ENCODE measurements around the gene TAP1.
A peak's percentile ranks its signal among the peaks of the same experiment; 100 is the strongest.
"Not testable (repeated sequence)": the region's sequence is repeated elsewhere in the genome, so short reads cannot be mapped to it uniquely, and the experiment has no call there.

The TAP1 gene, protein sequence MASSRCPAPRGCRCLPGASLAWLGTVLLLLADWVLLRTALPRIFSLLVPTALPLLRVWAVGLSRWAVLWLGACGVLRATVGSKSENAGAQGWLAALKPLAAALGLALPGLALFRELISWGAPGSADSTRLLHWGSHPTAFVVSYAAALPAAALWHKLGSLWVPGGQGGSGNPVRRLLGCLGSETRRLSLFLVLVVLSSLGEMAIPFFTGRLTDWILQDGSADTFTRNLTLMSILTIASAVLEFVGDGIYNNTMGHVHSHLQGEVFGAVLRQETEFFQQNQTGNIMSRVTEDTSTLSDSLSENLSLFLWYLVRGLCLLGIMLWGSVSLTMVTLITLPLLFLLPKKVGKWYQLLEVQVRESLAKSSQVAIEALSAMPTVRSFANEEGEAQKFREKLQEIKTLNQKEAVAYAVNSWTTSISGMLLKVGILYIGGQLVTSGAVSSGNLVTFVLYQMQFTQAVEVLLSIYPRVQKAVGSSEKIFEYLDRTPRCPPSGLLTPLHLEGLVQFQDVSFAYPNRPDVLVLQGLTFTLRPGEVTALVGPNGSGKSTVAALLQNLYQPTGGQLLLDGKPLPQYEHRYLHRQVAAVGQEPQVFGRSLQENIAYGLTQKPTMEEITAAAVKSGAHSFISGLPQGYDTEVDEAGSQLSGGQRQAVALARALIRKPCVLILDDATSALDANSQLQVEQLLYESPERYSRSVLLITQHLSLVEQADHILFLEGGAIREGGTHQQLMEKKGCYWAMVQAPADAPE

GRCh38 chr6:32853541-32854375, at the start of gene TAP1, which contains the start of gene PSMB9:
Gene TAP1 (minus strand): TSS chr6:32853704. CDS start chr6:32853636, 68 bp downstream.
Gene PSMB9 (plus strand): TSS chr6:32854192. CDS start chr6:32854230, 38 bp downstream.
- DNase-seq: peak; percentile 62

GRCh38 chr6:32895006-32895345, 41.5 kb upstream of the TAP1 start:
- no peak for DNase-seq

DNA sequence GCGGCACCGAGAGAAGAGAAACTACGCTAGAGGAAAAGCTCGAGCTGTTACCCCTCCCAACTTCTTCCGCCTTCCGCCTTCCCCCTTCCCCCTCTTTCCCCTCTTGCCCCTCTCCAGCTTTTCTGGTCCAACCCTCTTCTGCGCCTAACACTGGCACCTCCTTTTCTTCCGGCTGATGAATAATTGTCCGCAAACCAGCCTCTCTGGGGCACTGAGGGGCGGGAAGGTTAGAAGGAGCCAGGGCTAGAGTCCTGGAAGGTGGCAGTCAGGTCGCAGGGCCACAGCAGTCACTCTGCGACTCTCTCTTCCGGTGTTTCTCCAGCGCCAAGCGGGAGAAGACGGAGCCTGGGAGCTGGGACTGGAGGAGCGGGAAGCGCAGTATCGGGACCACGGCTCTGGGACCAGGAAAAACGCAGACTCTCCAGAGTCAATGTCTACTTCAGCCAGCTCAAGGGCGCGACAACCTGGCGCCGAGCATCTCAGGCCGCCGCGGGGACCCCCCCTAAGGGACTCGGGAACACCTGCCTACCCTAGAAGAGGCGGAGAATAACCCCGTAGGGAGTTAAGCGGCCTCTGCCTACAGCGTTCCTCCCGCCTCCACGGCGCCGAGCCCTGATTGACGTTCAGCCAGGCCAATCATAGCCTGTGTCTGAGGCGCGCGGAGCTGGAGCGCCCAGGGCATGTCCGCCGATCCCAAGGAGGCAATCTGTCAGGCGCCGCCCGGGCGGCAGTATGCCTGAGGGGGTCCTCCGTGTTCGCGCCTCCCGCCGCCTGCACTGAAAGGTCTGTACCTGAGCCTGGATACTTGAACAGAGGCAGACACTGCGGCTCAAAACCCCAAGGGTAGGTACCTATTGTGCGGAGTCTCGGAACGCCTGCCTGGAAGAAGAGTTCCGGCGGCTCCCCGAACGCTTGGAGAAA, 40.8 kb upstream of the TAP1 start:
- DNase-seq: no peak

DNA sequence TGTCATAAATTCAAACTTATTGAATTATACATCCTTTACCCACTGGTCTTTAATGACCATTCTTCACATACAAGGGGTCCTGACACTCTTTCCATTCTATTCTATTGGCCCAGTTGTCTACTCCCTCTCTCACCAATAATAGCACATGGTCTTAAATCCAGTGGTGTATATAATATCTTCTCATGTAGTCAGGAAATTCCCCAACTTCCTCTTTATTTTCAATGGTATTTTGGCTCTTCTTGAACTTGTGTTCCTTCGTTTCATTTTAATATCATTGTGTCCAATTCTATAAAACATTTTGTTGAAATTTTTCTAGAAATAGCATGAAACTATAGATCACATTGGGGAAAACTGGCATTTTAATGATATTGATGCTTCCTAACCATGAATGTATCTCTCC, 37.3 kb upstream of the TAP1 start:
- DNase-seq: no peak

- no peak for DNase-seq
Measured at GRCh38 chr6:32889533-32889932, 36.0 kb upstream of the TAP1 start.

- no peak for DNase-seq
Measured at GRCh38 chr6:32888576-32888975, 35.1 kb upstream of the TAP1 start.

DNA sequence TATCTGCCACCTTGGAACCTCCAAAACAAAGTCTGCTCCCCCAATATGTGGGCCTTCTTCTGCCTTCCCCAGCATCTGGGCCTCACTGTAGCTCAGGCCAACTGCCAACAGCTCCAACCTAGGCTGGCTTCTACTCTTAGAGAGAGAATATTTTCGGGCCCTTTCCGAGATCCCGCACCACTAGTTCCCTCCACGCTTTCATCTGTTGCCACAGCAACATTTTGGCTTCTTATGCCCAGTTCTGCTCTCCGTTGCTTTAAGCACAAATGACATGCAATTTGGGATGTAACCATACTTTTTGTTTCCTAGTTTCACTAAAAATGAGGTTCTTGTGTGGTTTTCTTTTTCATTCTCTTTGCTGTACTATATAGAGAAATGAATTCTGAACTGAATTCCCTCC, 34.1 kb upstream of the TAP1 start:
- DNase-seq: no peak

DNA sequence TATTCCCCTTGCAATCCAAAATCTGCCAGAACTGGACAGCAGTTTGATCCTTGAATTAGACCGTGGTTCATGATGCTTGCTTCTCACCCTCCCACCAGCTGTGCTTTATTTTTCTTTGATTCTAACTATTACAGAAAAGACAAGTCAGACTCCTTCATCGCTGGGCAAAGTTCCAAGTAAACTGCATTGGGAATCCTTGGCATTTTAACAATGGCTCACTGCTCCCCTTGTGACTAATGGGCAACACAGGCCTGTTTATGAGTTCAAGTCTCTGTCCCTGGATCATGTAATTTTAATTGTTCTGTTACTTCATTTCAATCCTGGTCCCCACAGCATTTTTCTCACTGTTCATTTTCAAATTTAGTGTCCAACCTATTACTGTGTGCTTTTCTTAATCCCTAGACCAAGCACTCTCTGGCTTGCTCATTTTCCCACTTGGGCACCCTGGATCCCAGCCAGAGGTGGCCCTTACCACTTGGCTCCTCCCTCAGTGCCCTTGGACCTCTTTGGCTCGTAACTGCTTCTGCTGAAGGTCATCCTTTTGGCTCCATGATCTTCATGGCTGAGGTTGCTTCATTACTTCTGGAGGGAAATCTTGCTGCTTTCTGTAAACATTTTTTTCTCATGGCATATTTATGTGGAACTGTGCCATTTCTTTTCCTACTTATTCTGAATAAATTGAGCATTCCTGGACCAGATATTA, 33.3 kb upstream of the TAP1 start:
- no peak for DNase-seq

GRCh38 chr6:32885698-32886286, 32.3 kb upstream of the TAP1 start:
- no peak for DNase-seq

DNA sequence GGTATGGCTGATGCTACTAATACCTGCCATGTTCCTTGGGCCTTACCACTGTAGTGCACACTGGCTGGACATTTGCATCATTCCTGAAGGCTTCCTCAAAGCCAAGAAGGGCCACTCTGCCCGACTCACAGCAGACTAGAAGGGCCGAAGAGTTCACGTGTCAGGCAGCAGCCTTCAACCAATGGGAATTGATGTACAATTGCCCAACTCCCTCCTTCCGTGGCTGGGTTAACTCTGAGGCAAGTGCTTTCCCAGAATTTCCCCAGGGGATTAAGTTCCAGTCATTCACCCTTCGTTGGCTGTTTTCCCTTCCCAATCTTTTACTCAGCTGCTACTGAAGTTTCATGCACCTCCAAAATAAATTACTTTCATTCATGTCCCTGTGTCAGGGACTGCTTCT, 30.3 kb upstream of the TAP1 start:
- no peak for DNase-seq

DNA sequence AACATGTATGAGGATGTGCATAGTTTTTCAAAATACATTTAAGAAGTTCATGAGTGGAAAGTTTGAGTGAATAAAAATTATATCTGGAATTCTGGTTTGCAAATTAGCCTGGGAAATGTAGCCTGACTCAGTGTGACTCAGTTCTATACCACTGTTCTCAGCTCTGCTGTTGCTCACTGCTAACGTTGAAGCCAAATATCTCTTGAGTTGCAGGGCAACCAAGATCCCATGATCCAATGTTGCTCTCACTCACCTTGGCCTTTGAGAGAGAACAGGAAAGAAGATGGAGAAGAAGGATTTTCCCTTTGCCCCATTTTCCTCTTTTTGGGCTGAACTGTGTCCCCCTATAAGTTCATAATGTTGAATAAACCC, 29.4 kb upstream of the TAP1 start:
- DNase-seq: no peak

DNA sequence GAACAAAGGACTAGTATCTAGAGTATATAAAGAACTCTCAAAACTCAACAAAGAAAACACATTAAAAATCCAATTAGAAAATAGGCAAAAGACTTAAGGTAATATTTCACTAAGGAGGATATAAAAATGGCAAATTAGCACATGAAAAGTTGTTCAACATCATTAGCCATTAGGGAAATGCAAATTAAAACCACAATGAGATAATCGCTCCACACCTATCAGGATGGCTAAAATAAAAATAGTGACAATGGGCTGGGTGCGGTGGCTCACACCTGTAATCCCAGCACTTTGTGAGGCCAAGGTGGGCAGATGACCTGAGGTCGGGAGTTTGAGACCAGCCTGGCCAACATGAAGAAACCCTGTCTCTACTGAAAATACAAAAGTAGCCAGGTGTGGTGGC, 27.5 kb upstream of the TAP1 start:
- DNase-seq: not testable (repeated sequence)

DNA sequence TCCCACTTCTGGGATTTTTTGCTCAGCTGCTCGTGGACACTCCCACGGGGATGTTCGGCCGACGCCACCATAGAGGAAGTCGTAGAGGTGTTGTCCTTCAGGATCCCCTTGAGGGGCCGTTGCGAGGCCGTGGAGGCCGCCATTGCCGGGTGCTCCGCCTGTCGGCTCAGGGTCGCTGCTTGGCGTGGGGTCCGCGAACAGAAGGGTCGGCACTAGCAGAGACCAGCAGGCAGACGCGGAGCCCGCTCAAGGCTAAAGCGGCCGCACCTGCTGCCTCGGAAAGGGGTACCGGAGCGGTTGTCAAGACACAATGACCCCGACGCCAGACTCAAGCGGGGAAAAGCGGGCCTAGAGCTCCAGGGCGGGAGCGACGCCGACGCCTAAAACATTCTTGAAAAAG, 26.2 kb upstream of the TAP1 start:
- DNase-seq: no peak

GRCh38 chr6:32876603-32877002, 23.1 kb upstream of the TAP1 start:
- DNase-seq: no peak

DNA sequence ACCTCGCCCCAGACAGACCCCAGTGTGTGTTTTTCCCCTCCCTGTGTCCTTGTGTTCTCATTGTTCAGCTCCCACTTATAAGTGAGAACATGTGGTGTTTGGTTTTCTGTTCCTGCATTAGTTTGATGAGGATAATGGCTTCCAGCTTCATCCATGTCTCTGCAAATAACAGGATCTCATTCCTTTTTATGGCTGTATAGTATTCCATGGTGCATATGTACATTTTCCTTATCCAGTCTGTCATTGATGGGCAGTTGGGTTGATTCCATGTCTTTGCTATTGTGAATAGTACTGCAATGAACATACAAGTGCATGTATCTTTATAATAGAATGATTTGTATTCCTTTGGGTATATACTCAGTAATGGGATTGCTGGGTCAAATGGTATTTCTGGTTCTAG, 20.4 kb upstream of the TAP1 start:
- not testable (repeated sequence) for DNase-seq

GRCh38 chr6:32868257-32868788, 14.8 kb upstream of the TAP1 start:
- DNase-seq: no peak

DNA sequence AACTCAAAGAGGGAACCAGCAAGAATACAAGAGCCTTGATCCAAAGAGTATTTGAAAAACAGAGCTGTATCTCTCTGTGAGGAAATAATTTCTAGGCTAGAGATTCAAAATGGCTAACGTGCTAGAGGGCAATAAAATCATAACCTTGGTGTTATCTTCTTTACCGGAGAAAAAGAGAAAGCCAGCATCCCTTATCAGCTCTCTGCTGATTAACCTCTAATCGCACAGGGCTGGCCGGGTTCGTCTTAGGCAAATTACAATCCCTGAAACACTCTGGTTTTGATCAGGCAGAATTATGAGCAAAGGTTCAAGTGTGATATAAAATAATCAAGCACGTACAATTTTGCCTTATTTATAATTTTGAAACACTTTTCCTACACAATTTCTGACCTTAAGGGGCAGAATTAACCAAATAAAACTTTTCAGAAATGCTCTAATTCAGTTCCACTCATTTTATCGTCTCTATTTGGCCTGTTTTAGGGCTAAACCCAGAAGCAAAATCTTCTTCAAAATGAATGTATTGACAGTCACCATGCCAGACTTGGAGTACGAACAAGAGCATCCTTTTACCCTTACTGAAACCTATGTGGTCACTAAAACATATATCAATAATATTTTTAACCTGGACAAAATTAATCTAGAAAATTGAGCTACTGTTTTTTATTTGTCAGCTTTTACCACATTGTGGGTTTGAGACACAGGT, 14.2 kb upstream of the TAP1 start:
- no peak for DNase-seq

DNA sequence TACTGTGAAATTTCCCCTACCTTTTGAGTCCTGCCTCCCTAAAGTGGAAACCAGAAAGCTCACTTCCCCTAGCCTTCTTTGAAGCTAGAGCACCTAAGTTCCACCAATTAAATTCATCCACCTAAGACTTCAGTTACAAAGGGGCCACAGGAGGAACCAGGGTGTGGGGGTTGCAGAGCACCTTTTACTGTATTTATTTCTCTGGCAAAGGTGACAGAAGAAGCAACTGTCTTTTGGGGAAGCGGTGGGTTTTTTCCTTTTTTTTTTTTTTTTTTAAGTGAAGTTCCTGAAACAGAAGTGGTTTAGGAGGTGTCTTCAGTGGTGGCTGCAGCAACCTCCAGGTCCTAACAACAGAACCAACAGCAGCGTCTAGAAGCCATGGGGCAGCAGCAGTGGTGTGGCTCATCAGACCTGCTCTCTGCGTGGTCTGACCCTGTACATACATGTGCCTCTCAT, 13.5 kb upstream of the TAP1 start:
- no peak for DNase-seq

GRCh38 chr6:32865724-32866443, 12.4 kb upstream of the TAP1 start:
- DNase-seq: no peak

GRCh38 chr6:32862725-32863124, 9.2 kb upstream of the TAP1 start:
- DNase-seq: no peak

Data from cortex of kidney (tissue), 1 donor.